ENCODE measurements around the gene MTFMT. TPM values are rescaled to one million over a fixed set of nuclear protein-coding genes. Genes with fewer than 3 reads are reported as not detected.

Gene MTFMT
- total and polyA plus RNA-seq, 2 donors, result 13.1 to 22.4 TPM

GRCh38 chr15:65067645-65068402 is 38.4 kb upstream of the MTFMT start, which contains the start of gene RASL12:
RASL12 (minus strand) TSS chr15:65067991; CDS start chr15:65067835, 156 bp downstream.
- 2% methylated on average over 66 of the region's 66 CpGs for WGBS
- H3K4me1 ChIP-seq (ENCODE audit: insufficient read depth), result no peaks in the 10 kb centered on the region
- DNase-seq (ENCODE audit: extremely low spot score), result no peak

GRCh38 chr15:65067317-65067644 is 37.8 kb upstream of the MTFMT start:
- H3K27ac ChIP-seq (ENCODE audit: low read depth), result peak overlapping the region; percentile 83
- no peaks in the 10 kb centered on the region for H3K4me1 ChIP-seq (ENCODE audit: insufficient read depth)
- WGBS, result 7% methylated on average over 8 of the region's 8 CpGs
- DNase-seq (ENCODE audit: extremely low spot score), result no peak
- H3K36me3 ChIP-seq (ENCODE audit: insufficient read depth), result no peaks in the 10 kb centered on the region
- H3K4me3 ChIP-seq (ENCODE audit: low read depth, low read length), result peak overlapping the region; percentile 63

More at GRCh38 chr15:65067645-65068402, 38.4 kb upstream of the MTFMT start, which contains the start of gene RASL12:
- Histone ChIP-seq H3K36me3 (ENCODE audit: insufficient read depth) (no peaks in the 10 kb centered on the region), H3K4me3 (ENCODE audit: low read depth, low read length) (peak within 1 kb of the TSS; percentile 63), H3K27ac (ENCODE audit: low read depth) (peak within 1 kb of the TSS; percentile 83)

- peak overlapping the region; percentile 83 for H3K27ac ChIP-seq (ENCODE audit: low read depth)
- peak overlapping the region; percentile 63 for H3K4me3 ChIP-seq (ENCODE audit: low read depth, low read length)
- no peak for DNase-seq (ENCODE audit: extremely low spot score)
- no peaks in the 10 kb centered on the region for H3K4me1 ChIP-seq (ENCODE audit: insufficient read depth)
- H3K36me3 ChIP-seq (ENCODE audit: insufficient read depth), result no peaks in the 10 kb centered on the region
- 18% methylated on average over 9 of the region's 9 CpGs for WGBS
These were observed 37.3 kb upstream of the MTFMT start for GRCh38 chr15:65066635-65067316.

GRCh38 chr15:65066001-65066634 is 36.7 kb upstream of the MTFMT start:
- Histone ChIP-seq H3K4me1 (ENCODE audit: insufficient read depth) (no peaks in the 10 kb centered on the region), H3K4me3 (ENCODE audit: low read depth, low read length) (peak overlapping the region; percentile 63), H3K36me3 (ENCODE audit: insufficient read depth) (no peaks in the 10 kb centered on the region), H3K27ac (ENCODE audit: low read depth) (no peak overlapping the region)
- 52% methylated on average over 3 of the region's 3 CpGs for WGBS
- no peak for DNase-seq (ENCODE audit: extremely low spot score)

GRCh38 chr15:65062726-65063125 is 33.3 kb upstream of the MTFMT start:
- H3K4me1 ChIP-seq (ENCODE audit: insufficient read depth), result no peaks in the 10 kb centered on the region
- 77% methylated on average over 5 of the region's 5 CpGs for WGBS
- no peak for DNase-seq (ENCODE audit: extremely low spot score)
- no peak overlapping the region for H3K4me3 ChIP-seq (ENCODE audit: low read depth, low read length)
- H3K27ac ChIP-seq (ENCODE audit: low read depth), result no peak overlapping the region
- peaks cover 1% of the 10 kb centered on the region for H3K36me3 ChIP-seq (ENCODE audit: insufficient read depth)

GRCh38 chr15:65062061-65062460 is 32.6 kb upstream of the MTFMT start:
- H3K27ac ChIP-seq (ENCODE audit: low read depth), result no peak overlapping the region
- no peak for DNase-seq (ENCODE audit: extremely low spot score)
- H3K4me1 ChIP-seq (ENCODE audit: insufficient read depth), result no peaks in the 10 kb centered on the region
- H3K4me3 ChIP-seq (ENCODE audit: low read depth, low read length), result no peak overlapping the region
- peaks cover 1% of the 10 kb centered on the region for H3K36me3 ChIP-seq (ENCODE audit: insufficient read depth)
- 85% methylated on average over 5 of the region's 5 CpGs for WGBS

- Histone ChIP-seq H3K4me1 (ENCODE audit: insufficient read depth) (no peaks in the 10 kb centered on the region), H3K27ac (ENCODE audit: low read depth) (no peak overlapping the region), H3K4me3 (ENCODE audit: low read depth, low read length) (no peak overlapping the region), H3K36me3 (ENCODE audit: insufficient read depth) (peaks cover 1% of the 10 kb centered on the region)
- 88% methylated on average over 6 of the region's 6 CpGs for WGBS
- no peak for DNase-seq (ENCODE audit: extremely low spot score)
These were observed 31.4 kb upstream of the MTFMT start for GRCh38 chr15:65060641-65061397.

- DNase-seq (ENCODE audit: extremely low spot score), result no peak
- WGBS, result 83% methylated on average over 4 of the region's 4 CpGs
- Histone ChIP-seq H3K4me3 (ENCODE audit: low read depth, low read length) (no peak overlapping the region), H3K27ac (ENCODE audit: low read depth) (no peak overlapping the region), H3K36me3 (ENCODE audit: insufficient read depth) (peaks cover 1% of the 10 kb centered on the region), H3K4me1 (ENCODE audit: insufficient read depth) (no peaks in the 10 kb centered on the region)
These were observed 30.6 kb upstream of the MTFMT start for GRCh38 chr15:65059931-65060596.

- no peaks in the 10 kb centered on the region for H3K4me1 ChIP-seq (ENCODE audit: insufficient read depth)
- no peak overlapping the region for H3K27ac ChIP-seq (ENCODE audit: low read depth)
- WGBS, result 87% methylated on average over 3 of the region's 3 CpGs
- no peak for DNase-seq (ENCODE audit: extremely low spot score)
- H3K4me3 ChIP-seq (ENCODE audit: low read depth, low read length), result no peak overlapping the region
- peaks cover 1% of the 10 kb centered on the region for H3K36me3 ChIP-seq (ENCODE audit: insufficient read depth)
These were observed 29.9 kb upstream of the MTFMT start for GRCh38 chr15:65059369-65059750.

GRCh38 chr15:65058394-65059368 is 29.2 kb upstream of the MTFMT start:
- no peak overlapping the region for H3K27ac ChIP-seq (ENCODE audit: low read depth)
- DNase-seq (ENCODE audit: extremely low spot score), result no peak
- H3K4me3 ChIP-seq (ENCODE audit: low read depth, low read length), result no peak overlapping the region
- H3K4me1 ChIP-seq (ENCODE audit: insufficient read depth), result no peaks in the 10 kb centered on the region
- 83% methylated on average over 16 of the region's 16 CpGs for WGBS
- peaks cover 1% of the 10 kb centered on the region for H3K36me3 ChIP-seq (ENCODE audit: insufficient read depth)

- Histone ChIP-seq H3K4me3 (ENCODE audit: low read depth, low read length) (no peak overlapping the region), H3K4me1 (ENCODE audit: insufficient read depth) (no peaks in the 10 kb centered on the region), H3K36me3 (ENCODE audit: insufficient read depth) (peaks cover 1% of the 10 kb centered on the region), H3K27ac (ENCODE audit: low read depth) (no peak overlapping the region)
- no peak for DNase-seq (ENCODE audit: extremely low spot score)
- WGBS, result 87% methylated on average over 8 of the region's 8 CpGs
These were observed 28.1 kb upstream of the MTFMT start for GRCh38 chr15:65057549-65057940.

- no peak for DNase-seq (ENCODE audit: extremely low spot score)
- 83% methylated on average over 8 of the region's 8 CpGs for WGBS
- Histone ChIP-seq H3K27ac (ENCODE audit: low read depth) (no peak overlapping the region), H3K36me3 (ENCODE audit: insufficient read depth) (peaks cover 1% of the 10 kb centered on the region), H3K4me1 (ENCODE audit: insufficient read depth) (no peaks in the 10 kb centered on the region), H3K4me3 (ENCODE audit: low read depth, low read length) (no peak overlapping the region)
These were observed 27.6 kb upstream of the MTFMT start for GRCh38 chr15:65056868-65057548.

All from urinary bladder (tissue), 4 donors.